SKM-1 (cell line): Measurements from ENCODE around the gene GPC5.
"Not testable (repeated sequence)": the region's sequence is repeated elsewhere in the genome, so short reads cannot be mapped to it uniquely, and the experiment has no call there.

Experiments used
- DNase-seq: peaks from one replicate; lab custom pipeline; 2025; ENCODE audit not compliant: unreplicated experiment; lab: John Stamatoyannopoulos, UW

The GPC5 gene

DNA sequence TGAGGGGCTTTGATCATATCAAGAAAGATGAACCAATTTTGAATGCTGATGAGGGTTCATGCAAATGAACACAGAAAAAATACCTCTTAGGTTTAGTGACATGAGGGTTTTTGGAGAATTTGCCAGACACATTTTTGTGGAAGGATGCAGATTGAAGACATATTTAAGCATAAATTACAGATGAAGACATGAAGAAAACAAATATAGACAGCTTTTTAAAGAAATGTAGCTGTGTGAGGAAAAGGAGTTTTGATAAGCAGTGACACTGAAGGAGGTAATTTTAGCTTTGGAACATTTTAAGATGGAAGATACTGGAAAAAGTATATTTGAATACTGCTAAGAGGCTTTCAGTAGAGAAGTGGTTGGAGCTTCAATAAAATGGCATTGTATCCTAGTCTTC, 1017.4 kb downstream of the GPC5 start:
- no peak for DNase-seq

DNA sequence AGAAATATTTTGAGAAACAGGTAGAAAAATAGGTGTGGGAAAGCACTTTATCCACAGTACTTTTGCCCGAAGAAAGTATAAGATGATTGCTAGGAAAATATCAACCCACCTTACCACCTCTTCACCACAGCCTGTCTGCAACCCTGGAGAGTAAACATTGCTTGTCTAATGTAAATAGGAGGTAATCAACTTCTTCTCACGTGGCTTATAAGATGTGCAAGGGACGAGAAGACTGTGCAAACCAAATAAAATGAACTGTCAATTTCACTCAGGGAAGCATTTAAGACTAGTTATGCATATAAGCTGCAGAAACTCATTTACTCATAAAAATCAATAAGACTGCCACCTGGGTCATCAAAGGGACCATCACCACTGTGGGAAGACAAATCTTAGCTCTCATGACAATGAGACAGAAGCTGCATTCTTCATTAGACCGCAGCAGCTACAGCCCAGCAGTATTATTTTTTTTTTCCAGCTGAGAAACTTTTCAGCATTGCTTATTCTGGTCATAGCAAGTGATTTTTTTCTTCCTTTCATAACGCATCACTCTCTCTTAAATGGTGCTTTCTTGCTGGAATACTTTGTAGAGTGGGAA, 1020.5 kb downstream of the GPC5 start:
- no peak for DNase-seq

DNA sequence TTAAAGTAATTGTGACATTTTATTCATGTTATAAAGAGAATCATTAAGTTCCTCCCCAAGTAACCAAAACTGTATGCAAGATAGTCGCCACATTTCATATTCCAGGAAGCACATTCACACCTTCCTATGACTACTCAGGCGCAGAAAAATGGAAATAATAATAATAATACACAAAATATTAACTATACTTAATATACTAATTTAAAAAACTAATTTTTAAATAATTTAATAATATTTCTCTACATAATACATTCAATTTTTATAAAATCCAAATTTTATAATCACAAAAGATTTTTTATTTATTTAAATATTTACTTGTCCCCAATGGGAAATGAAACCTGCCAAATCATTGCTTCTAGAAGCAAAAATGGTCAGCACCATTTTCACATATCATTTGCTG, 1030.8 kb downstream of the GPC5 start:
- no peak for DNase-seq

DNA sequence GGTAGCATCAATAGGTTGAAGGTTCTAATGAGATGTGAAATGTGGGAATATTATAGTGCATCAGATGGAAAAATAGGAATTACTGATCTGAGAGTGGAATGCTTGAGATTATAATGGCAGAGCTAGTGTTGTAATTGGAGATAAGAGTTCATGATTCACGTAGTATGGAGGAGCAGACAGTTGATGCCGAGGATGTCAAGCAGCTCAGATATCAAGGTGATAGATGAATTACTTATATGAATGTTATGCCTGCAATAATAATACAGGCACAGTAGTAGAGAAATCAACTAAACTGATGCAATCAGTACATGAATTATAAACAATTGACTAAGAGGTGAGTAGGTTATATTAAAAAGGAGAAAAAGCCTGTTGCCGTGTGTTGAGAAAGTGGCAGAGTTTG, 1035.0 kb downstream of the GPC5 start:
- DNase-seq: no peak

DNA sequence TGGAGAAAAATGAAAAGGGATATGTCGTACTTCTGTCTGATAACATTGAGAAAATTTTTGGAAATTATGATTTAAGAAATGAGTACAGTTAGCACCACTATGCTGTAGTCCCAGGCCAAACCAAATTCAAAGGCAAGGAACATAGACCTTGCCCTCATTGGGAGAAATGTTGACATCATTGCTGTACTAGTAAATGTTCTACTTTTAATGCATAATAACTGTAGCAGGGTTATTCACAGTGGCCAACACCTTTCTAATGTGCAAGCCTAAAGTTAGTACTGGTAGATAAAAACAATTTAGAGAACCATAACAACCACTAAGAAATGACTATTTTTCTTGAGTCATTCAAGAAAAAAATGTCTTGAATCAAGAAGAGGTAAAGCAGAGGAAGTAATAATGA, 1035.5 kb downstream of the GPC5 start:
- no peak for DNase-seq

DNA sequence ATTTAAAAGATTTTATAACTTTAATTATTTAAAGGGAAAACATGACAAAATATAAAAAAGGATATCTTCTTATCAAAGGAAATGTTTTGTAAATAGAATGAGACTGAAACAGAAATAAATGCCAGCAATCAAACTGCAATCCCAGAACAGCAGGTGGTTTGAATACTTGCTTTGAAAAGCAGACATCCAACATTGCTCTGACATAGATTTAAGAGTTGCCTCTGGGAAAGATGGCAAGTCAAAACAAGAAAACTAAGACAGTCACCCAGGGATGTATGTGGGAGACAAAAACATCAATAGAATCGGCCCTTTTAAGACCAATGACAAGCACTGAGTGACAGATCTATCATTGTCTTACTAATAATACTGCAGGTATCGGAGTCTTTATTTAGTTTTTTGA, 1038.5 kb downstream of the GPC5 start:
- no peak for DNase-seq

DNA sequence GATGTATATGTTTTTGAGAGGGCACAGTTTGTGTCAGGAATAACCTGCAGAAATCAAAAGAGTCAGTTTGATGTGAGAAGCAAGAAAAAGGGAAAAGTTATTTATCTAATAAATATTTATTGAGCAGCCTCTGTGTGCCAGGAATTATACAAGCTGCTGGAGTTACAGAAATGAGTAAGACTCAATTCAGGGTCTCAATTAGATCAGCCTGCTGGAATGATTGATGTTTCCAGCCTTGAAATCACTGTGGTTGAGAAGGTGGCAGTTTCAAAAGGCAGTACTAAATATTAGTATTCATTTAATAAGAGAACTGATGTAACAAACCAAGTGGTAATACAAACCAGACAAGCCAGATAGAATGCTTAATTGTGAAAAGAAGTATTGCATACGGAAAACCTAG, 1045.8 kb downstream of the GPC5 start:
- no peak for DNase-seq

DNA sequence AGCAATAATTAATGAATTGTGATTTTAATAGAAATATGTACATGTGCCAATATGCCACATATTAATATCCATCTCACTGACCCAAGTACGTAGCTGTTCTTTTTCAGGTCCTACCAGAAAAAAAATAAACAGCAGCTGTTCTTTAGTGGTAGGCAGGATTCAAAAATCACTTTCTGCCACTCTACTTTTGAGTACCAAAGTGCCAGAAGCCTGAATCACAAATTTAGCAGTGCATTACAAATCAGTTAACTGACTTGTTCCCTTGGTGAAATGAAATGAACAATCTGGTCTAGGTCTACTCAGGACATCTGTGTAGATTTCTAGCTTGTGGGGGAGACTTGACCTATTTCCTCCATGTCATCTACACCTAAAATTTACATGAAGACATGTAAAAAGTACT, 1052.6 kb downstream of the GPC5 start:
- no peak for DNase-seq

DNA sequence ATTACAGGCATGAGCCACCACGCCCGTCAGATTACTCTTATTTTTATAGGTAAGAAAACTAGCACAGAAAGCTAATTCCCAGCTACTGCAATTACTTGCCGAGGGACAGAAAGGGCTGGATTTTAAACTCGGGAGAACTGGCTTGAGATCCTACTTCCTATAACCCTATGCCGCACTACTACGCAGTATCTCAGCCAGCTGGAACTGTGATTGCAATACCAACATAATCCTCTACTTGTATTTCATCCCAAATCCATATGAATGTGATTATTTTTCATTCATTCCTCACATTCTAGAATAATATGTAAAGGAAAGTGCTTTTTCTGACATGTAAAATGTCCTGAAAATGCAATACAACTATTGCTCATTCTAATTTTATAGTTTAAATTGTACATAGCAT, 1054.4 kb downstream of the GPC5 start:
- DNase-seq: no peak

DNA sequence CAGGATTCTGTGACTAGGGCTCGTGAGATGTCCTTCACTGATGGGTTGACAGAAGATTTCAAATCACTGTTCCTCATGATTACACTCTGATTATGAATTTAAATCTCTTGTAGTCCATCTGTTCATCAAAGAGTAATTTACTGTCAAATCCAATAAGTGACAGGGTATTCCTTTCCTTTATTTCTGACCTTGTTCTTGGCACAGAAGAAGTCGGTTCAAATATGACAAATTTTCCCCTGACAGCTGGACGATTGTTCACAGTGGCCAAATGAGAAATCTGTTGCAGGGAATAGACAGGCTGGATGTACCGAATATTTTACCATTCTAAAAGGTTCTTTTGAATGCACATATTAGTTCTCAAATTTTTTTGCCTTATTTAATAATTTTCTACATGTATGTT, 1060.9 kb downstream of the GPC5 start:
- DNase-seq: no peak

DNA sequence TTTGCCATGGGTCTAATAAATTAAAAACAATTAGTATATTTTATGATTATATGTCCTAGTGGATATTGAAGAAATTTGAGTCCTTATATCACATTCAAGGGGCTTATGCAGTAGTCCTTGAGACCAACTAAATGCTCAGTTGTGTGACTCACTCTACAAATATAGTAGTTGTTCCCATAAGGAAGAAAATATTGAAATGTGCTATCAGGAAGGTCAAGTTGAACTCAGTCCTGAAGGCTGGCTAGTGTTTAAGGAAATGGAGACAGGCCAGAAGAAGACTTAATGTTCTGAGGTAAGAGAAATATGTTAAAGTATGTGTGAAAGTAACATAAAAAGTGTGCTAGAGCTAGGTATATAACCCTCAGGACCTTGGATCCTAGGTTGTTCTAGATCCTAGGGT, 1062.1 kb downstream of the GPC5 start:
- DNase-seq: no peak

DNA sequence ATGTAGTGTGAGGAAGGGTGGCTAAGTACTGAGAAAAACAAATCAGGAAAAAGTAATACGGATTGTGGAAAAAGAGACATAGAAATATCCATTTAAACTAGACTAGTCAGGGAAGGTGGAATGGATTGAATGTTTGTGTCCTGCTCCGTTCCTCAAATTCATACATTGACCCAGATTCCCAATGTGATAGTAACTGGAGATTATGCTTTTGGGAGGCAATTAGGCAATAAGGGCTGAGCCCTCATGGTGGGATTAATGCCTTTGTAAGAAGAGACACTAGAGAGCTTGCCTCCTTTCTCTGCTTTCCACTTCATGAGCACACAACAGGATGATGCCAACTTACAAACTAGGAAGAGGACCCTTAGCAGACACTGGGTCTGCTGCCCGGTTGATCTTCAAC, 1063.0 kb downstream of the GPC5 start:
- DNase-seq: no peak

DNA sequence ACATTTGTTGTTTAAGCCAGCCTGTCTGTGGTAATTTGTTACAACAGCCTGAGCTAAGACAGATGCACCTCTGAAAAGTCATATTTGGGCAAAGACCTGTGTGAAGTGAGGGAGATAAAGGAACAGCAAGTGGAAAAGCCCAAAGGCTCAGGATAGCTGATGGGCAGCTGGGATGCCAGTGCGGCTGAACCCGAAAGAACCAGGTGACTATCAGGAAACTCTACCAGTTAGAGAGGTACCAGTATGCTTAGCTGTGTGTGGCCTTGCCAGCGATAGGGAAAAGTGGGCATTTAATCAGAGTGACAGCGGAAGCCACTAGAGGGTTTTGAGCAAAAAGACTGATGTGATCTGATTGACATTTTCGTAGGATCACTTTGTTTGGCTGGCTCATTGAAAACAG, 1063.4 kb downstream of the GPC5 start:
- no peak for DNase-seq

DNA sequence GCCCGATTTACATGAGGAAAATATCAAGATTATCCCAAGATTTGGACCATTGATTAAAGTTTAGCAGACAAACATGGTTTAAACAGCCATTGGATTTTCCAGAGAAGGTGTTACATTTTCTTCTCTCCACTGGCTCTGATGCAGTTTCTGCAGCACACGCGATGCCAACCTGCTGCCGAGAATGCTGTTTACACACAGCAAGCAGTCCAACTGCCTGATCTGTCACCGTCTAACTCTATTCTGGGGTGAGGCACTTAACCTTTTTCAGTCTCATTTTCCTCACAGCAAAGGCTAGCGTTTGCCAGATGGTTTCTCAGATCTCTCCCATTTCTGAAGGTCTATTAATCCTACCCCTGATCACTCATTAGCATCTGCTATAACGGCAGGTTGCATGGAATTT, 1064.7 kb downstream of the GPC5 start:
- no peak for DNase-seq

DNA sequence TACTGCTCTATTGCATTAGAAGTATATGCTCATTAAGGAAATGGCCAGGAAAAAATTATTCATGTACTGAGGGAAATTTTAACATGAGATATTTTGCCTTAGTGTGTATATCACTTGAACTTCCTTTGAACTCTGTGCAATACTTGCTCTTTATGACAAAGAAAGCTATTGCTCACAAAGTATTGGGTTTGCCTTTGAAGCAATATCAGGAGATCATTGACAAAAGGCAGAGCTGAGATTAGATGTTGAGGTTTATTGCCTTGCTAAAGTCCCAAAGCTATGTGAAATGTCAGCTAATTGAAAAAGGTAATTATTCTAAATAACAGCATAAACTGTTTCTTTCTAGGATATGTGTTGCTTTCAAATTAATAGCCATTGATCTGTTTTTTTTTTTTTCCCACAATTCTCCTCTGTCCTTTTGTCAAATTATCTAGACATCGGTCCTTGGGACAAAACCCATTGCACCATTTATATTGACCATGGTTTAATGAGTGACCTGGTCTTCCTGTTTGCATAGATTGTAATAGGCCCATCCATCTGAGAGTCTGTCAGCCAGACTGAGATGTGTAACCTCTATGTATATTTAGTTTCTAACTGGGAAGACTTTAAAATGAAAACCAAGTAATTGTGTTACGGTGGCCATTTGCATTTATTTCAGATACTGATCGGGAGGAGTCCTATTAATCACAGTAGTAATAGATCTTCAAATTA, 1075.5 kb downstream of the GPC5 start:
- no peak for DNase-seq

DNA sequence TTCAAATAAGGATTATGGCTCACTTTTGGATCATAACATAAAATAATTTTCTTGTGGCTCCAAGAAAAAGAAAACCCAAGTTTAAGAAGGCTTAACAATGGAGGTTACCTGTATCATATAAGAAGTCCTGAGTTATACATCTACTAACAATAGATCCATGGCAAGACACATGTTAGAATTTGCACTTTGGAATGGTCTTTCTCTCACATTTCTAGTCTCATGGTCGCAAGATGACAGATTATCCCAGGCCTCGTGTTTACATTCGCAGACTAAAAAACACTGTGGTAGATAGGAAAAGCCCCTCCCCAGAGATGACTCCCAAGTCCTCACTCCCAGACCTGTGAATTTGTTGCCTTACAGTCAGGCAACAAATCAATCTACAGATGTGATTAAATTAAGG, 1082.0 kb downstream of the GPC5 start:
- DNase-seq: no peak

DNA sequence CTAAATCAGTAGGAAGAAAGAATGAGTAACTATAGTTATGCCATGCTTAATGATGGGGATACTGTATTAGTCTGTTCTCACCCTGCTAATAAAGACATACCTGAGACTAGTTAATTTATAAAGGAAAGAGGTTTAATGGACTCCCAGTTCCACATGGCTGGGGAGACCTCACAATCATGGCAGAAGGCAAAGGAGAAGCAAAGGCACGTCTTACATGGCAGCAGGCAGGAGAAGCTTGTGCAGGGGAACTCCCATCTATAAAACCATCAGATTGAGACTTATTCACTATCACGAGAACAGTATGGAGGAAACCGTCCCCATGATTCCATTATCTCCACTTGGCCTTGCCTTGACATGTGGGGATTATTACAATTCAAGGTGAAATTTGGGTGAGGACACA, 1084.4 kb downstream of the GPC5 start:
- not testable (repeated sequence) for DNase-seq

DNA sequence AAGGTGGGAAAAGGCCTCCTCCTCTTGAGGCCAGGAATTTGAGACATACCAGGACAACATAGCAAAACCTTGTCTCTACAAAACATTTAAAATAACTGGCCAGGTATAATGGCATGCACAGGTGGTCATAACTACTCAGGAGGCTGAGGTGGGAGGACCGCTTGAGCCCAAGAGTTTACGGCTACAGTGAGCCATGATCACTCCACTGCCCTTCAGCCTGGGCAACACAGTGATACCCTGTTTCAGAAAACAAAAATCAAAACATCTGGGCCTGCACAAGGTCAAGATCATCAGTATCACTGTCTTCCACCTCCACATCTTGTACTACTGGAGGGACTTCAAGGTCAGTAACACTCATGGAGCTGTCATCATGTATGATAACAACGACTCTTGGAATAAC, 1085.5 kb downstream of the GPC5 start:
- DNase-seq: no peak

DNA sequence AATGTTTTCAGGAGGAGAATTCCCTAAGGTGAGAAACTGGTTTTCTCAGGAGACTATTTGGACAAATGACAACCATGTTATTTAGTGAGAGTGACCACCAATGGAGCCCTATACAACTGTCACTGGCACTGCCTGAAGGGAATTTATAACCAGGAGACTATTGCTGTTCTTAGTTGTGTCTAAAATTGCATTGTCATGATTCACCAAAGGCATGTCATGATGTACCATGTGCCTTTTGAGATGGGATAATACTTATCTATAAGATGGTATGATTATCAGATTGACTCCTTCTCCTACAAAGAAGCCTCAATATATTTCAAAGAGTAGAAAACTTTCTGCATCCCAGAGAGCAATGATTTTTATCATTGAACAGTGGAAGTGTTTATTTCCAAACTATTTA, 1088.8 kb downstream of the GPC5 start:
- DNase-seq: no peak

DNA sequence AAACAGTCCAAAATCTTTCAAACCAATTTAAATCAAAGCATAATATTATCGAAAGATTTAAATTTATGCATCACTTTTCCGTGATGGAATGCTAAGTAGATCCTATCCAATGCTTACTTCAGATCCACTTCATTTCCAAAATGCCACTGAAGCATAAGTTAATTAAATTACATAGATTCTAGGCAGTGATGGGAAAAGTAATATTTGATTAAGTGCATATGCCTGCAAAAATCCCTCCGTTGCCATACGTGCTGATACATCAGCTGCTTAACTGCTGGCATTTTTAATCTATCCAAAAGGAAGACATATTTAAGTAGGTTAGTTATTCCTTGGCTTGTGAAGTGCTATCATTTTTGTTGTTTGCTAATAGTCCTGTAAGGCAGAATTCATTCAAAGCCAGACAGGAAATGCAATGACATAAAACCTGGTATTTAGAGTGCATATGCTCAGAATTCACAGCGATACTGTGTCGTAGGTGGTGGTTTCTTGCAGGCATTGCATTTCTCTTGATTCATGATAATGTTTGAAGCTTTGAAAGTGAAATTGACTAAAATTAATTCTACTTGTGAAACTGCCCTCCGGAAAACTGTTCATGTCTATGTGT, 1089.9 kb downstream of the GPC5 start:
- no peak for DNase-seq

DNA sequence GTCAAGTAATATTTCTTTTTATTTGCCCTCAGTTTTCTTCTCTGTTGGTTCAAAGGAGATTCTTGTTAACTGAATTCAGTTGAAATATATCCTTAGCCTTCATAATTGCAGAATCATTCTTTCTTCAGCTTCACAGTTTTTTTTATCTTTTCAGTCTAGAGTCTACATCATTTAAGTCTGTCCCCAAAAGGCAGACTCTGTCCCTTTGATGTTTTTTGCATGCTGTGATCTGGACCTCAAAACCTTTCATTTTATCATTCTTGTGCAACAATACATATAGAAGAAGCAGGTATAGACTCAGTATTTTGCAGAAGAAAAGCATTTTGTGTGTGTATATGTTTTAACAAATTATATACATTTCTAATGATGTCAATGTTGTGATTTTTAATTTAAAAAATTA, 1093.4 kb downstream of the GPC5 start:
- DNase-seq: no peak

DNA sequence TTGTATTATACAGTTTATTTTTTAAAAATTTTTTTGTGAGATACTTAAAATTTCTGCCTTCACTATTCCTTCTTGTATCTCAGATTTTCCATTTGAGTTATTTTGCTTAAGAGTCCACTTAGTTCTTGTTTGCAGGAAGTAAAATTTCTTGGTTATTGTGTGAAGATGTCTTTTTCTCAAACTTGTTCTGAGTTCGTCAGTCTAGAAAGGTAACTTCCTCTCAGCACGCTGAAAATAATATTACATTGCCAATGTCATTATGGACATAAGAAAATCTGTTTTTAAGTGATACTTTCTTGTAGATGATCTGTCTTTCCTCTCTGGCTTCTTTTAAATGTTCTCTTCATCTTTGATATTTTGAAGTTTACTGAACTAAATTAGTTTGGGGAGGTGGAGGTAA, 1096.5 kb downstream of the GPC5 start:
- DNase-seq: no peak

DNA sequence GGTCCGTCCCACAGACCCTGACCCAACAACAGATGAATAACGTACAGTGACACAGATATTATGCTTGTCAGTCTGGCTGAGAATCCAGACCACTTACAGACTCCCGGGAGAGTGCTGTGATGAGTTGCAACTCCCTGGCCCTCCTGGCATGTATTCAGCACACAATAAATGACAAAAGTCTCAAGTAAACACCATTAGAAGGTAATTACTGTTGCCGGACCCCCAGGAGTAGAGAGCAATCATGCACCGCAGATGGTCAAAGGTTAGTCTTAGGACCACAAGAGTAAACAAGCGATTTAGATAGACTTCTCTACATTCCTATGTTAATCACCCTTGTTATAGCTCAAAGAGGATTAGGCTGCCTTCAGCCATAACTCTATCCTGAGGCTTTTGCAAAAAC, 1101.8 kb downstream of the GPC5 start:
- DNase-seq: no peak
